ENCODE results near the gene CNOT8. TPM values are rescaled to one million over a fixed set of nuclear protein-coding genes. Genes with fewer than 3 reads are reported as not detected.

CNOT8 gene
- total and polyA plus RNA-seq, 9 of the 15 experiments (the other 6 are each of a cell fraction or from before 2014, with no cell fraction given): 15.2 to 68.9 (median 52.1) TPM

DNA sequence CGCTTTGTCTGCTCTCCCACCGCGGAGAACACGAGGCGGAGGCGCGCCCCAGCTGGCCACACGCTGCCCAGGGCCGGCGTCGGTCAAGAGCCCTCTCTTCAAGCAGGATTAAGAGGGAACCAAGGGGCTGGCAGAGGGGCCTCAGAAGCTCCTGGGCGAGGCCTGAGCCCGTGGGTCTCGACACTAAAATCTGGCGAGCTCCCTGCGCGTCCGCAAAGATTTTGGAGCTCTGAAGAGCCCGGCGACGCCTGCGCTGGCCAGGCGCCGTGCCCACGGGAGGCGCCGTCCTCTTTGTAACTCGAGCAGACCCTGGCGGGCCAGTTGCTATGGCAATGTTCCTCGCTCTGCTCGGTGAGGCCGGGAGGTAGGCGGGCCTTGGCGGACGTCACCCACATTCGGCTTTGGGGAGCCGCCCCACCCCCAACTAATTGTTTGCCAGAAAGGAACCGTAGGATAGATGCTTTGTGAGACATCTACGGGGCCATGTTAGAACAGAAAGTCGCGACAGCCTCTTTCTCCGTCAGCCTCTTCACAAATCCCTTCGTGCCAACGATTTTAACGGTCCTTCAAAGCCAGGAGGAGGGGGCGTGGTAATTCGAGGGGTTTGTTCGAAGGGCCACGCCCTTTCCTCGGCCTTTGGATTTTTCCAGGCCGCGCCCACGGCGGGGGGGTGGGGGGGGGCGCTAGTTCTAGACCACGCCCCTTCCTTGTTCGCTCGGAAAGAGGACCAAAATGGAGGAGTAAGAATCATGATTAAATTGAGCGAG lies 714 bp upstream of the CNOT8 start (continued):
- TF ChIP-seq SP2 (IDR thresholded peaks at IDR 0.05; ENCODE audit: extremely low read depth, low read depth, low read length, poor library complexity, severe bottlenecking) (no peak), PKNOX1 (IDR thresholded peaks at IDR 0.05) (peak; percentile 11; the same call in 1 of the 2 replicates), HMGN3 (IDR thresholded peaks at IDR 0.05; ENCODE audit: borderline replicate concordance, extremely low read depth, insufficient read length, low read depth, low read length) (peak; percentile 55), SRF (CRISPR knock-in tag; IDR thresholded peaks at IDR 0.05) (no peak; a peak in 1 of 4 replicates), SPI1 (IDR thresholded peaks at IDR 0.05; ENCODE audit: borderline replicate concordance, low read depth, low read length) (no peak), ZBTB26 (CRISPR knock-in tag; IDR thresholded peaks at IDR 0.05) (no peak), SREBF2 (CRISPR knock-in tag; IDR thresholded peaks at IDR 0.05) (no peak), HLTF (IDR thresholded peaks at IDR 0.05) (no peak), ATF7 (IDR thresholded peaks at IDR 0.05) (peak; percentile 66), TSC22D4 (tag; IDR thresholded peaks at IDR 0.05) (no peak), NFATC3 (IDR thresholded peaks at IDR 0.05) (peak; percentile 94), DNMT1 (IDR thresholded peaks at IDR 0.05) (no peak), SOX6 (IDR thresholded peaks at IDR 0.05) (peak; percentile 5; the same call in 1 of the 2 replicates), ZZZ3 (IDR thresholded peaks at IDR 0.05) (no peak), NFXL1 (CRISPR knock-in tag; IDR thresholded peaks at IDR 0.05) (no peak), ZSCAN29 (IDR thresholded peaks at IDR 0.05) (no peak), SNRNP70 (optimal IDR thresholded peaks at IDR 0.05; ENCODE audit: low read depth, low read length) (no peak), HMG20A (CRISPR knock-in tag; conservative IDR thresholded peaks at IDR 0.05) (no peak), IRF9 (tag; IDR thresholded peaks at IDR 0.05) (no peak), NCOA4 (IDR thresholded peaks at IDR 0.05; ENCODE audit: partially characterized antibody) (no peak), ZNF232 (CRISPR knock-in tag; IDR thresholded peaks at IDR 0.05) (no peak), RBFOX2 (IDR thresholded peaks at IDR 0.05; ENCODE audit: low read depth, low read length) (peak; percentile 72), ZBTB12 (CRISPR knock-in tag; IDR thresholded peaks at IDR 0.05) (peak; percentile 32; the same call in 1 of the 2 replicates)
- TF ChIP-seq, protein P1, sequence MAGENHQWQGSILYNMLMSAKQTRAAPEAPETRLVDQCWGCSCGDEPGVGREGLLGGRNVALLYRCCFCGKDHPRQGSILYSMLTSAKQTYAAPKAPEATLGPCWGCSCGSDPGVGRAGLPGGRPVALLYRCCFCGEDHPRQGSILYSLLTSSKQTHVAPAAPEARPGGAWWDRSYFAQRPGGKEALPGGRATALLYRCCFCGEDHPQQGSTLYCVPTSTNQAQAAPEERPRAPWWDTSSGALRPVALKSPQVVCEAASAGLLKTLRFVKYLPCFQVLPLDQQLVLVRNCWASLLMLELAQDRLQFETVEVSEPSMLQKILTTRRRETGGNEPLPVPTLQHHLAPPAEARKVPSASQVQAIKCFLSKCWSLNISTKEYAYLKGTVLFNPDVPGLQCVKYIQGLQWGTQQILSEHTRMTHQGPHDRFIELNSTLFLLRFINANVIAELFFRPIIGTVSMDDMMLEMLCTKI (IDR thresholded peaks at IDR 0.05; ENCODE audit: partially characterized antibody): no peak
